Sigmoid colon (tissue), 7 donors: Measurements from ENCODE around the gene PRKN. TPM values are rescaled to one million over a fixed set of nuclear protein-coding genes. Genes with fewer than 3 reads are reported as not detected.

Experiments
- DNase-seq: peaks from one replicate; pipeline ENCODE4 v3.0.0-alpha.2; 2019
- H3K27ac ChIP-seq, 4 donors: fragments of 200-600 bp; sonication (generic); one replicate each; pipeline ENCODE4 v1.5.1; 2016 to 2019; ENCODE audit warnings: mild to moderate bottlenecking in 1 of 4
- H3K27me3 ChIP-seq, 3 donors: fragments of 200-600 bp; sonication (generic); one replicate each; pipeline ENCODE4 v1.5.1; 2019; ENCODE audit warnings: mild to moderate bottlenecking in 1 of 3
- H3K36me3 ChIP-seq, 4 donors: fragments of 200-600 bp; sonication (generic); one replicate each; pipeline ENCODE4 v1.5.1; 2016 to 2019
- H3K4me1 ChIP-seq, 4 donors: fragments of 200-600 bp; sonication (generic); one replicate each; pipeline ENCODE4 v1.5.1; 2017 to 2019
- H3K4me3 ChIP-seq, 4 donors: fragments of 200-600 bp; sonication (generic); one replicate each; pipeline ENCODE4 v1.5.1; 2017 to 2019; ENCODE audit warnings: mild to moderate bottlenecking in 2 of 4, moderate library complexity in 1 of 4
- H3K9me3 ChIP-seq, 4 donors: fragments of 200-600 bp in 3 of 4; sonication (generic) in 3 of 4; one replicate each; pipeline versions ENCODE4 v1.5.1 to v1.6.1; 2013 to 2019
- EP300 ChIP-seq, 4 donors: sonication (generic); formaldehyde crosslinking; IDR thresholded peaks; one replicate each; pipeline ENCODE4 v1.6.1; 2017; ENCODE audit warnings: antibody characterized with exemption in 4 of 4
- POLR2A ChIP-seq, 2 donors: fragments of 450-650 bp; IDR thresholded peaks; one replicate each; pipeline ENCODE4 v1.6.1; 2016; ENCODE audit warnings: antibody characterized with exemption in 2 of 2, mild to moderate bottlenecking in 2 of 2, moderate library complexity in 2 of 2
- POLR2AphosphoS5 ChIP-seq, 4 donors: sonication (generic); formaldehyde crosslinking; IDR thresholded peaks; one replicate each; pipeline ENCODE4 v1.6.1; 2017; ENCODE audit warnings: antibody characterized with exemption in 4 of 4
- WGBS, 2 donors: extraction: QIAGEN DNeasy Blood & Tissue Kit; methylation state at CpG; one replicate each; pipeline ENCODE4 v1.1.7; 2013; 5-methylcytosine and 5-hydroxymethylcytosine counted together
- intact Hi-C: fragments of 100-400 bp; cut with DNase I; formaldehyde crosslinking; loops from one replicate; pipeline ENCODE4 v1.15.1; 2023
- polyA plus RNA-seq, 3 donors: library from polyadenylated mRNA; stranded (reverse); fragments of 200-250 nt; gene quantifications; one replicate each; pipeline ENCODE4 v1.2.3, GENCODE V29; 2013
- total RNA-seq, 4 donors: library from RNA; depleted of rRNA; stranded (reverse); fragments of >200 nt; gene quantifications; one replicate each; pipeline ENCODE4 v1.1.0, GENCODE V29; 2016
- TF ChIP-seq, protein P1 (sequence below), 4 experiments: fragments of 450-650 bp in 3 of 4; fragments of 200-600 bp in 1 of 4; IDR thresholded peaks; one replicate each; pipeline ENCODE4 v1.5.1; 2016 to 2019; ENCODE audit warnings: antibody characterized with exemption in 4 of 4, mild to moderate bottlenecking in 3 of 4, moderate library complexity in 2 of 4
- donor health status: healthy with polysubstance abuse.
- donor health status: Bipolar disorder and iron deficiency.
- donor health status: healthy.

The PRKN gene
- total and polyA plus RNA-seq, 7 donors = 0.38 to 173 (median 9.7) TPM

DNA sequence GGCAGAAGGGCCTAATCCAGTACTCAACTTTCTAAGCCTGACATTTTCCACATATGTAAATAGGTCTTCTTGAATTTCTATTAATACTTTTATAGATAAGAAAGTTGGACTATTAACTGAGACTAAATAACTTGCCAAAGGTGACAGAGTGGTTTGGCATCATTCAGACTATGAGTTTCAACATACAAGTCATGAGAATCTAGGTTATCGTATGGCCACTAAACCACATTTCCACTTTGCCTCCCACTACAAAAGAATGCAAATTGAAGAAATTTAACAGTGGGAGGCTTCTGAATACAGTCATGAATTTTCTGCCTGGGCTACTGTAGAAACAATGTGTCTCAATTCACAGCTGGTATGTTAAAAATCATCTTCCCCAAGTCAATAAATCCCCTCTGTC is 922.7 kb downstream of the PRKN start:
- intact Hi-C loops = no loop called here
- Histone ChIP-seq H3K27ac (no peak overlapping the region), H3K4me1 (no peaks in the 10 kb centered on the region), H3K4me3 (no peak overlapping the region), H3K36me3 (no peaks in the 10 kb centered on the region), H3K27me3 (no peaks in the 10 kb centered on the region), H3K9me3 (no peaks in the 10 kb centered on the region)
- TF ChIP-seq POLR2A (IDR thresholded peaks at IDR 0.05) (no peak), POLR2AphosphoS5 (IDR thresholded peaks at IDR 0.05) (no peak), EP300 (IDR thresholded peaks at IDR 0.05) (no peak)
- TF ChIP-seq, protein P1, sequence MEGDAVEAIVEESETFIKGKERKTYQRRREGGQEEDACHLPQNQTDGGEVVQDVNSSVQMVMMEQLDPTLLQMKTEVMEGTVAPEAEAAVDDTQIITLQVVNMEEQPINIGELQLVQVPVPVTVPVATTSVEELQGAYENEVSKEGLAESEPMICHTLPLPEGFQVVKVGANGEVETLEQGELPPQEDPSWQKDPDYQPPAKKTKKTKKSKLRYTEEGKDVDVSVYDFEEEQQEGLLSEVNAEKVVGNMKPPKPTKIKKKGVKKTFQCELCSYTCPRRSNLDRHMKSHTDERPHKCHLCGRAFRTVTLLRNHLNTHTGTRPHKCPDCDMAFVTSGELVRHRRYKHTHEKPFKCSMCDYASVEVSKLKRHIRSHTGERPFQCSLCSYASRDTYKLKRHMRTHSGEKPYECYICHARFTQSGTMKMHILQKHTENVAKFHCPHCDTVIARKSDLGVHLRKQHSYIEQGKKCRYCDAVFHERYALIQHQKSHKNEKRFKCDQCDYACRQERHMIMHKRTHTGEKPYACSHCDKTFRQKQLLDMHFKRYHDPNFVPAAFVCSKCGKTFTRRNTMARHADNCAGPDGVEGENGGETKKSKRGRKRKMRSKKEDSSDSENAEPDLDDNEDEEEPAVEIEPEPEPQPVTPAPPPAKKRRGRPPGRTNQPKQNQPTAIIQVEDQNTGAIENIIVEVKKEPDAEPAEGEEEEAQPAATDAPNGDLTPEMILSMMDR (IDR thresholded peaks at IDR 0.05) = no peak
- no peak for DNase-seq
- 80 to 89% methylated on average over 1 of the region's 1 CpG for WGBS, 2 donors

DNA sequence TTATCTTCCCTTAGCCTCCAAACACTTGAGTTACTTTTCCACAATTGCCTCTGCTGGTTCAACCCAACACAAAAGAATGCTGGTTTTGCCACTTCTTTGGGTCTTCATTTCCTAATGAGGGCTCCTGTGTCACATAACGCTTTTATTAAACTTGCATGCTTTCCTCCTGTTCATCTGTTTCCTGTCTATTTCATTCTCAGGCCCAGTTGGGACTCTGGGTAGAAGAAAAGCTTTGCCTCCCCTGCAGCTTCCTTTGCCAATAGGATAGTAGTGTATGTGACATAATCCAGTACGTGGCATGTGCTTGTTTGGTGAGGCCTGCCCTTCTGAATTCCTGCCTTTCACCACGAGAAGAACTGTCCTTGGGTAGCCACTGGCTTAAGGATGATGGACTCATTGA is 924.4 kb downstream of the PRKN start:
- no peak overlapping the region for H3K27ac ChIP-seq
- TF ChIP-seq POLR2A (IDR thresholded peaks at IDR 0.05) = no peak
- TF ChIP-seq POLR2AphosphoS5 (IDR thresholded peaks at IDR 0.05) = no peak
- TF ChIP-seq, protein P1 (IDR thresholded peaks at IDR 0.05) = no peak
- TF ChIP-seq EP300 (IDR thresholded peaks at IDR 0.05) = no peak
- WGBS, 2 donors = 56 to 73% methylated on average over 3 of the region's 3 CpGs

DNA sequence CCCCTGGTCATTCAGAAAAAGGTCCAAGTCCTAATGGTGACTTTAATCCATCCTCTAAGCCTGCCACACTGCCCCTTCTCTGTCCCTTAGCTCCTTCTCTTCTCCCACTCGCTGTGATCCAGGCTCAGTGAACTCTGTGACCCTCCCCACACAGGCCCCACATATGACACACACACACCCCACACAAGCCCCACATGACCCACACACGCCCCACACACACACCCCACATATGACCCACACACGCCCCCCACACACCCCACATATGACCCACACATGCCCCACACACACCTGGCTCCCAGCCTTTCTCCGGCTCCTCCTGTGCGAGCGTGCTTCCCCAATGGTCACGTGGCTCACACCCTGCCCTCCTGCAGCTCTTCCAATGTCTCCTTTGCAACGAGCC is 925.3 kb downstream of the PRKN start:
- no peak for DNase-seq
- 89 to 91% methylated on average over 8 of the region's 8 CpGs for WGBS, 2 donors
- H3K4me1 ChIP-seq = peaks cover 0 to 2% (median under 1%) of the 10 kb centered on the region in 4 donors
- intact Hi-C loops = no loop called here
- H3K27ac ChIP-seq = no peak overlapping the region
- H3K9me3 ChIP-seq = no peaks in the 10 kb centered on the region
- TF ChIP-seq EP300 (IDR thresholded peaks at IDR 0.05) (no peak), POLR2AphosphoS5 (IDR thresholded peaks at IDR 0.05) (no peak)
- TF ChIP-seq, protein P1 (IDR thresholded peaks at IDR 0.05) = no peak
- H3K4me3 ChIP-seq = no peak overlapping the region
- H3K27me3 ChIP-seq = no peaks in the 10 kb centered on the region
- H3K36me3 ChIP-seq = no peaks in the 10 kb centered on the region

More for the DNA sequence above, 924.4 kb downstream of the PRKN start:
- H3K4me3 ChIP-seq = no peak overlapping the region
- intact Hi-C loops = no loop called here
- no peaks in the 10 kb centered on the region for H3K4me1 ChIP-seq
- DNase-seq = no peak
- no peaks in the 10 kb centered on the region for H3K9me3 ChIP-seq
- H3K36me3 ChIP-seq = no peaks in the 10 kb centered on the region
- no peaks in the 10 kb centered on the region for H3K27me3 ChIP-seq

DNA sequence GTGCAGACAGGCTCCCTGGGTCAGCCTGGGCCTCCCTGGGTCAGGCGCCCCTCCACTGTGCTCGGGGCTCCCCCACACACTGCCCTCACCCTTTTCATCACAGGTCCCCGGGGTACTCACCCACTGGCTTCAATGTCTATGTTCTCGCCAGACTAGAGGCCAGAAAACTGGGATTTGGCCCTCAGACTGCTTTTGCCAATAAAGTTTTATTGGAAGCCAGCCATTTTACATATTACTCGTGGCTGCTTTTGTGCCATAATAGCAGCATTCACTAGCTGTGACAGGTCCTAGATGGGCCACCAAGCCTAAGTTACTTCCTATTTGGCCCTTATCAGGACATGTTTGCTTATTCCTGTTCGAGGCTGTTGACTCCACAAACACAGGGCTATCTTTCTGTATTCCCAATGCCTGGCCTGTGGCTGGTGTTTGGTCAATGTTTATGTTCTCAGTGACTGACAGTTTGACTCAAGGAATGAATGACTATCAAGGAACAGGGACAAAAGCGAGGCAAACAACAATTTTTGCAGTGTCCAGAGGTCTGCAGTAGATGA is 928.6 kb downstream of the PRKN start:
- Histone ChIP-seq H3K4me1 (peaks cover 0 to 17% (median 8%) of the 10 kb centered on the region in 4 donors), H3K27me3 (no peaks in the 10 kb centered on the region), H3K4me3 (no peak overlapping the region), H3K36me3 (no peaks in the 10 kb centered on the region), H3K9me3 (no peaks in the 10 kb centered on the region), H3K27ac (no peak overlapping the region)
- DNase-seq = no peak
- 67 to 75% methylated on average over 7 of the region's 7 CpGs for whole genome bisulfite sequencing, 2 donors
- TF ChIP-seq EP300 (IDR thresholded peaks at IDR 0.05) (no peak), POLR2AphosphoS5 (IDR thresholded peaks at IDR 0.05) (no peak), POLR2A (IDR thresholded peaks at IDR 0.05) (no peak)
- TF ChIP-seq, protein P1 (IDR thresholded peaks at IDR 0.05) = no peak
- intact Hi-C loops = no loop called here

DNA sequence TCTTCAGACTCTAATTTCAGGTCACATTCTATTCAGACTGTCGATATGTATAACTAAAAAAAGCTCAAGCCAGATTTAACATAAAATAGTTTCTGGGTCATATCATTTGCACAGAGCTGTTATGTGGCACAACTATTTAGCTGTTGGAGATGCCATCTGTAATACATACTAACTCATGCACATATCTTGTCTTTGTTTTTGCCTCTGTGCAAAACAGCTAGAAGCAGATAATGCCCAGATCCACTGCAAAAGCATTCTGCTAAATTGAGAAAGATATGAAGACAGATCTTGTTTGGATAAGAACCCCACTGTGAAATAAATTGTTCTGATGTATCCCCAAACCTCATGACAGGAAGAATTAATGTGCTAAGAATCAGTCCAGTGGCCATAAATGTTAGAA is 930.9 kb downstream of the PRKN start:
- WGBS, 2 donors = 69 to 76% methylated on average over 1 of the region's 1 CpG
- Histone ChIP-seq H3K27ac (no peak overlapping the region), H3K4me3 (no peak overlapping the region), H3K27me3 (no peaks in the 10 kb centered on the region), H3K4me1 (peaks cover 0 to 17% (median 8%) of the 10 kb centered on the region in 4 donors), H3K9me3 (peaks cover 0 to under 1% (median 0%) of the 10 kb centered on the region in 4 donors), H3K36me3 (no peaks in the 10 kb centered on the region)
- no peak for DNase-seq
- TF ChIP-seq POLR2A (IDR thresholded peaks at IDR 0.05) = no peak
- TF ChIP-seq EP300 (IDR thresholded peaks at IDR 0.05) = no peak
- no peak for TF ChIP-seq POLR2AphosphoS5 (IDR thresholded peaks at IDR 0.05)
- TF ChIP-seq, protein P1 (IDR thresholded peaks at IDR 0.05) = no peak
- intact Hi-C loops = no loop called here
